H1 (cell line): ENCODE results near the gene ANKRD7. TPM values are rescaled to one million over a fixed set of nuclear protein-coding genes. Genes with fewer than 3 reads are reported as not detected.

Experiments
- CTCF ChIA-PET: fragments of 300-600 bp; sonication (Branson Sonifier 250); formaldehyde crosslinking; loops from one replicate; lab custom pipeline; 2021; ENCODE audit not compliant: partially characterized antibody; lab: Charles Lee
- POLR2A ChIA-PET: fragments of 300-600 bp; sonication (Branson Sonifier 250); formaldehyde crosslinking; loops from one replicate; lab custom pipeline; 2021; ENCODE audit warnings: inconsistent platforms; ENCODE audit not compliant: partially characterized antibody; lab: Charles Lee
- DNase-seq, 2 experiments: peaks; one replicate each; pipeline versions ENCODE4 v3.0.0 to v3.0.0-alpha.2; 2010 to 2022; ENCODE audit warnings: low spot score in 2 of 2, low read depth in 1 of 2, mixed read lengths in 1 of 2
- FAIRE-seq: peaks from 2 replicates; lab custom pipeline; 2011; peaks lifted over from hg19 to GRCh38; lab: Jason Lieb, UNC
- H2AFZ ChIP-seq: 2 replicates; pipeline ENCODE4 v1.8.1; 2012; ENCODE audit warnings: low read length, inconsistent platforms
- H2AK5ac ChIP-seq: 2 replicates; pipeline ENCODE4 v1.6.1; 2013; ENCODE audit warnings: low read depth, low read length
- H2BK120ac ChIP-seq: replicated peaks from 2 replicates; pipeline ENCODE3; 2013; ENCODE audit warnings: low read depth, low read length, inconsistent platforms
- H2BK12ac ChIP-seq: 2 replicates; pipeline ENCODE4 v1.6.1; 2013; ENCODE audit warnings: low read depth, low read length
- H2BK15ac ChIP-seq: 2 replicates; pipeline ENCODE4 v1.6.1; 2013; ENCODE audit warnings: low read length
- H2BK20ac ChIP-seq: 2 replicates; pipeline ENCODE4 v1.6.1; 2013; ENCODE audit warnings: low read length
- H2BK5ac ChIP-seq: 2 replicates; pipeline ENCODE4 v1.6.1; 2013; ENCODE audit warnings: low read depth, low read length
- H3K14ac ChIP-seq: 2 replicates; pipeline ENCODE4 v1.6.1; 2013; ENCODE audit warnings: inconsistent platforms; ENCODE audit not compliant: insufficient read length
- H3K18ac ChIP-seq: 2 replicates; pipeline ENCODE4 v1.6.1; 2013; ENCODE audit warnings: low read length; ENCODE audit errors: extremely low read depth
- H3K23ac ChIP-seq: 2 replicates; pipeline ENCODE4 v1.6.1; 2013; ENCODE audit warnings: inconsistent platforms; ENCODE audit not compliant: insufficient read length
- H3K23me2 ChIP-seq: 2 replicates; pipeline ENCODE4 v1.6.1; 2013; ENCODE audit warnings: low read depth, low read length
- H3K27ac ChIP-seq: 2 replicates; pipeline ENCODE4 v1.6.1; 2011; ENCODE audit warnings: low read depth, low read length, inconsistent platforms
- H3K27me3 ChIP-seq, 4 experiments: replicated peaks in 1 of 4; 1 replicate in 1 of 4; 2 replicates in 3 of 4; pipeline versions ENCODE4 v1.6.1 to v1.8.1; 2011 to 2013; ENCODE audit warnings: low read length in 3 of 4, mild to moderate bottlenecking in 3 of 4, inconsistent platforms in 2 of 4, mixed read lengths in 2 of 4, moderate library complexity in 1 of 4; ENCODE audit not compliant: control insufficient read depth in 3 of 4, insufficient read depth in 3 of 4; ENCODE audit errors: extremely low read depth in 1 of 4
- H3K36me3 ChIP-seq, 4 experiments: 2 replicates each; pipeline versions ENCODE4 v1.6.1 to v1.8.1; 2011 to 2013; ENCODE audit warnings: mild to moderate bottlenecking in 4 of 4, low read length in 3 of 4, moderate library complexity in 2 of 4, control low read depth in 1 of 4, inconsistent platforms in 1 of 4; ENCODE audit not compliant: insufficient read depth in 4 of 4, control insufficient read depth in 2 of 4
- H3K4ac ChIP-seq: replicated peaks from 2 replicates; pipeline ENCODE3; 2013; ENCODE audit warnings: low read length, low read depth, mixed read lengths, inconsistent platforms; ENCODE audit not compliant: insufficient read length
- H3K4me1 ChIP-seq, 4 experiments: replicated peaks in 1 of 4; 1 replicate in 1 of 4; 2 replicates in 3 of 4; pipeline versions ENCODE4 v1.6.1 to v1.8.1; 2011 to 2013; ENCODE audit warnings: low read length in 3 of 4, inconsistent platforms in 2 of 4, mixed read lengths in 1 of 4; ENCODE audit not compliant: insufficient read depth in 4 of 4, control insufficient read depth in 3 of 4
- H3K4me2 ChIP-seq, 2 experiments: 2 replicates each; pipeline versions ENCODE4 v1.6.1 to v1.8.1; 2011 to 2013; ENCODE audit warnings: low read depth in 2 of 2, low read length in 2 of 2, control low read depth in 1 of 2, inconsistent platforms in 1 of 2, mild to moderate bottlenecking in 1 of 2; ENCODE audit not compliant: insufficient read depth in 1 of 2
- H3K4me3 ChIP-seq, 4 experiments: fragments of 200-600, 300-600 bp in 1 of 4; sonication (generic), shearing (Covaris generic), sonication (Bioruptor Twin) in 1 of 4; 2 replicates each; pipeline versions ENCODE4 v1.5.1 to v1.8.1; 2011 to 2016; ENCODE audit warnings: low read length in 4 of 4, low read depth in 3 of 4, control low read depth in 2 of 4, inconsistent platforms in 2 of 4, mild to moderate bottlenecking in 2 of 4, mixed read lengths in 1 of 4, moderate library complexity in 1 of 4; ENCODE audit not compliant: insufficient read depth in 2 of 4; ENCODE audit errors: extremely low read depth in 1 of 4
- H3K56ac ChIP-seq: replicated peaks from 2 replicates; pipeline ENCODE3; 2013; ENCODE audit warnings: low read depth, mild to moderate bottlenecking, mixed read lengths, low read length, inconsistent platforms; ENCODE audit not compliant: insufficient read length
- H3K79me1 ChIP-seq: 2 replicates; pipeline ENCODE4 v1.6.1; 2013; ENCODE audit warnings: low read depth, low read length, control low read depth
- H3K79me2 ChIP-seq, 2 experiments: 2 replicates each; pipeline versions ENCODE4 v1.6.1 to v1.8.1; 2012 to 2013; ENCODE audit warnings: low read length in 2 of 2, mild to moderate bottlenecking in 2 of 2, inconsistent platforms in 1 of 2; ENCODE audit not compliant: insufficient read depth in 2 of 2, control insufficient read depth in 1 of 2
- H3K9ac ChIP-seq, 4 experiments: replicated peaks in 1 of 4; 1 replicate in 1 of 4; 2 replicates in 3 of 4; pipeline versions ENCODE4 v1.6.1 to v1.8.1; 2011 to 2013; ENCODE audit warnings: low read depth in 3 of 4, low read length in 3 of 4, control low read depth in 2 of 4, mild to moderate bottlenecking in 2 of 4, moderate library complexity in 2 of 4, inconsistent platforms in 1 of 4; ENCODE audit errors: extremely low read depth in 1 of 4
- H3K9me3 ChIP-seq, 2 experiments: 2 replicates each; pipeline versions ENCODE4 v1.6.1 to v1.8.1; 2012 to 2013; ENCODE audit warnings: mild to moderate bottlenecking in 2 of 2, moderate library complexity in 2 of 2, control low read depth in 1 of 2, inconsistent platforms in 1 of 2, low read depth in 1 of 2, low read length in 1 of 2, mixed read lengths in 1 of 2; ENCODE audit not compliant: insufficient read depth in 2 of 2
- H4K20me1 ChIP-seq, 2 experiments: replicated peaks in 1 of 2; 2 replicates each; pipeline versions ENCODE3 to v1.8.1; 2011 to 2013; ENCODE audit warnings: inconsistent platforms in 2 of 2, low read length in 2 of 2, mild to moderate bottlenecking in 1 of 2; ENCODE audit not compliant: insufficient read depth in 2 of 2, control insufficient read depth in 1 of 2
- H4K5ac ChIP-seq: 2 replicates; pipeline ENCODE4 v1.6.1; 2013; ENCODE audit warnings: low read length, low read depth, mixed read lengths, inconsistent platforms; ENCODE audit not compliant: insufficient read length
- H4K8ac ChIP-seq: 2 replicates; pipeline ENCODE4 v1.8.0; 2013; ENCODE audit warnings: mild to moderate bottlenecking, moderate library complexity, low read length, inconsistent platforms; ENCODE audit not compliant: insufficient read depth; ENCODE audit errors: extremely low read depth
- H4K91ac ChIP-seq: replicated peaks from 2 replicates; pipeline ENCODE3; 2013; ENCODE audit warnings: low read length, mixed read lengths, inconsistent platforms; ENCODE audit not compliant: insufficient read length
- EZH2 ChIP-seq: fragments of 200-600 bp; sonication (generic); IDR thresholded peaks from 2 replicates; pipeline ENCODE4 v1.7.1; 2012; ENCODE audit warnings: low read depth, mild to moderate bottlenecking, moderate library complexity, low read length, inconsistent platforms; ENCODE audit not compliant: severe bottlenecking
- POLR2AphosphoS5 ChIP-seq: IDR thresholded peaks from 2 replicates; pipeline ENCODE4 v1.6.1; 2011; ENCODE audit warnings: low read depth, low read length
- RNF2 ChIP-seq: fragments of 200-900, 300-1000 bp; sonication (generic); IDR thresholded peaks from 2 replicates; pipeline ENCODE4 v1.7.1; 2016; ENCODE audit warnings: borderline replicate concordance, low read depth, mild to moderate bottlenecking, antibody characterized with exemption, low read length; ENCODE audit not compliant: poor library complexity, severe bottlenecking; ENCODE audit errors: missing control alignments
- WGBS, 2 experiments: shearing (Covaris generic) in 1 of 2; methylation state at CpG; one replicate each; pipeline versions ENCODE4 v1.1.6 to v1.1.7; 2013 to 2015; ENCODE audit warnings: low lambda C conversion rate in 2 of 2, mixed read lengths in 2 of 2, inconsistent platforms in 1 of 2, low coverage in 1 of 2, missing lambda C conversion rate in 1 of 2; ENCODE audit not compliant: insufficient replicate concordance in 2 of 2, insufficient coverage in 1 of 2, insufficient read length in 1 of 2; ENCODE audit errors: extremely low coverage in 1 of 2, missing lambda C conversion rate in 1 of 2; 5-methylcytosine and 5-hydroxymethylcytosine counted together
- polyA plus RNA-seq, 7 experiments: library from polyadenylated mRNA; depleted of rRNA in 3 of 7; stranded (reverse) in 5 of 7; unstranded in 2 of 7; fragments of >200 nt in 5 of 7; fragments of 200-250 nt in 2 of 7; gene quantifications; 1 replicate in 5 of 7; 2 replicates in 1 of 7; 4 replicates in 1 of 7; pipeline versions ENCODE4 v1.2.1 to v1.2.3, GENCODE V29; 2011 to 2013; ENCODE audit warnings: missing spikeins in 2 of 7, mixed read lengths in 2 of 7
- total RNA-seq: library from RNA; stranded (reverse); fragmentation: NEBNext Ultra II Directional; extraction: Animal tissue kit (Norgen Biotek cat#: 25700); gene quantifications from 2 replicates; pipeline ENCODE4 v1.2.1, GENCODE V29; 2021

The ANKRD7 gene
- total and polyA plus RNA-seq, 2 of the 8 experiments (the other 6 are each of a cell fraction or from before 2014, with no cell fraction given): not detected

- Histone ChIP-seq H4K91ac (no peak overlapping the region), H3K4me3 (no peak overlapping the region), H2AK5ac (no peak overlapping the region), H2BK5ac (no peak overlapping the region), H3K4ac (no peak overlapping the region), H2BK20ac (no peak overlapping the region), H3K79me2 (no peaks in the 10 kb centered on the region), H3K27me3 (peaks cover 0 to 1% (median 0%) of the 10 kb centered on the region in 4 experiments; a peak in 1 of 7 replicates), H4K8ac (no peak overlapping the region), H3K18ac (no peak overlapping the region), H3K14ac (no peak overlapping the region), H3K79me1 (no peaks in the 10 kb centered on the region), H4K5ac (no peak overlapping the region), H3K4me2 (no peak overlapping the region), H2BK12ac (no peak overlapping the region), H2AFZ (no peak overlapping the region), H3K4me1 (peaks cover 0 to 2% (median under 1%) of the 10 kb centered on the region in 4 experiments; a peak in 2 of 7 replicates), H2BK15ac (no peak overlapping the region), H3K23me2 (no peaks in the 10 kb centered on the region), H3K23ac (no peak overlapping the region), H4K20me1 (no peaks in the 10 kb centered on the region), H3K9me3 (no peaks in the 10 kb centered on the region), H3K27ac (no peak overlapping the region), H3K9ac (no peak overlapping the region), H3K56ac (no peak overlapping the region), H3K36me3 (no peaks in the 10 kb centered on the region), H2BK120ac (no peak overlapping the region)
- ChIA-PET CTCF (interaction anchor here (0.6 kb wide), 1 partner anchor 47 kb away, joined by 3 read pairs; no protein-coding TSS in a partner anchor), POLR2A (no interaction called here)
- FAIRE-seq (no peak), DNase-seq (no peak)
- 84% methylated on average over 1 of the region's 1 CpG; no CpG with 5 or more reads in 1 of the 2 experiments for WGBS, 2 experiments
- TF ChIP-seq RNF2: no peak
- no peak for TF ChIP-seq EZH2
- no peak for TF ChIP-seq POLR2AphosphoS5
Observed at GRCh38 chr7:118243695-118244094, 19.2 kb downstream of the ANKRD7 start.
